ENCODE results near the gene RHOH.
A peak's percentile ranks its signal among the peaks of the same experiment; 100 is the strongest.
"Not testable (repeated sequence)": the region's sequence is repeated elsewhere in the genome, so short reads cannot be mapped to it uniquely, and the experiment has no call there.

RHOH gene

DNA sequence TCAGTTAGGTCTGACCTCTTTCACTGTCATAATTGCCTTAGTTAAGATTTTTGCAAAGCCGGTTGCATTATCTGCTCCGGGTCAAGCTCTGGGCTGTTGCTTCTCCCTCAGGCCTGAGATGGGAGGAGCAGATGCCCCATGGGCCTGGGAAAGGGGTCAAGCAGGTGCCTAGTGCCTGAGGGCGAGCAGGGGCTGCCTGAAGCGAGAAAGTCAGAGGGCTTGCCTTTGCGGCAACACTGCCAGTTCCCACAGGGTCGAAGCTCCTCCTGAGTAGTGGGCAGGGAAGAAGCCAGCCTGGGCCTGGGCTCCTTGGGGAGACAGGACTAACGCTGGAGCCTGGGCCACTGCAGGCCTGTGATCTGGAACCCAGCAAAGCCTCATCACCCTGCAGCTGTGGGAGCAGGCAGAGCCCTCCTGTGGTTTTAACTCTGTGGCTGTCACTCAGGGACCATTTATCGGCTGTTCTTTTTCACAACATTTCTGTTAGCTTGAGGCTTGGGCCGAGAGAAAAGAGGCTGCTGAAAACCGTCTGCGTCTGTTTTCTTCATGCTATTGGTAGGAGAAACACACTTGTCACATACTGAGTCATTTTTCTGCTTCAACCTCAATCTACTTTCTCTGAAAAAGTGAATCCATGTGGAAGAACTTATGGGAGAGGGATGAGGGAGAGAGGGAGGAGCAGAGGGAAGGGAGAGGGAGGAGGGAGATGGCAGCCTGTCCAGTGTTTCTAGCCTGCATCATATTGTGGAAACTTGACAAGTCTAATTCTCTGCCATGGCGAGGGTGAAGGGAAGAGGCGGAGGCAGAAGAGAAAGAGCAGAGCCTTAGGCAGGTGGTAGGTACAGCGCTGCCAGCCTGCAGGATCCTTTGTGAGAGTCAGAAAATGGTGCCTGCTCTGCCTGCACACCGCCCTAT, 68.4 kb downstream of the RHOH start:
- no peak for DNase-seq

DNA sequence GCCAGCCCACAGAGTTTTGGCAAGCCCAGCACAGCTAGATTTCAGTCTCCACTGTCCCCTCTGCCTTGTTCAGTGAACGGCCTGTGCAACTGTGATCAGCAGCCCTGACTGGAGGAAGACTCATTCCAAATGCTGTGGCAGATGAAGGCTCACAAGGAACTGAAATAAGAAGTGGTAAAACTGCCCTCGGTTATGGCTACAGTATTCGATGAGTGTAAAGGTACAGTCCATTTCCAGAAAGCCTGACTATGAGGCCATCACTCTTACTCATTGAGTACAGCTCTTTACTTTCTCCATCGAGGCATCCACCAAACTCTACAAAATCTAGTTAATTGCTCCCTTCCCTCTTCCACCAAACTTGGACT, 69.1 kb downstream of the RHOH start:
- DNase-seq, result no peak

DNA sequence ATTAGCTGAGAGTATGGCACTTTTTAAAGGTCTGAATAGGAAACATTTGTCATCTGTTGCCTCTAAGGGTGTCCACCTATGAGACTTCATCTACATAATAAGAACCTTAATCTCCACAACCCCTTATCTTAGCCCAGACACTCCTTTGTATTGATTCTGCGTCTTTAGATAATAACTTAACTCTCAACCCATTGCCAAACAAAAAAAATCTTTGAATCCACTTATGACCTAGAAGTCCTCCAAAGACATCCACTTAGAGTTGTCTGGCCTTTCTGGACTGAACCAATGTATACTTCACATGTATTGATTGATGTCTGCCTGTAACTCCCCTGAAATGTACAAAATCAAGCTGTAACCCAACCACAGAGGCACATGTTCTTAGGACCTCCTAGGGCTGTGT, 72.3 kb downstream of the RHOH start:
- no peak for DNase-seq

DNA sequence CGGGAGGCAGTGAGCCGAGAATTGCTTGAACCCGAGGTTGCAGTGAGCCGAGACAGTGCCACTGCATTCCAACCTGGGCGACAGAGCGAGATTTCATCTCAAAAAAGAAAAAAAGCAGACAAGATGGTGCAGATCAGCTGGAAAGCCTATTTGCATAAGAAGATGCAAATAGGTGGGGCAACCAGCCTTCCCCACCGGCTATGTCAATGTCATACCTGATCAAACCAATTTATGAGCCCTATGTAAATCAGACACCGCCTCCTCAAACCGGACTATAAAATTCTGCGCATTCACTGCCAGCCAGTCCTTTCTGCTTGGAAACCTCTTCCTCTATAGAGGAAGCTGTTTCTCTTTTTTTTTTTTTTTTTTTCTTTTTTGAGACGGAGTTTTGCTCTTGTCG, 73.8 kb downstream of the RHOH start:
- DNase-seq, result no peak

DNA sequence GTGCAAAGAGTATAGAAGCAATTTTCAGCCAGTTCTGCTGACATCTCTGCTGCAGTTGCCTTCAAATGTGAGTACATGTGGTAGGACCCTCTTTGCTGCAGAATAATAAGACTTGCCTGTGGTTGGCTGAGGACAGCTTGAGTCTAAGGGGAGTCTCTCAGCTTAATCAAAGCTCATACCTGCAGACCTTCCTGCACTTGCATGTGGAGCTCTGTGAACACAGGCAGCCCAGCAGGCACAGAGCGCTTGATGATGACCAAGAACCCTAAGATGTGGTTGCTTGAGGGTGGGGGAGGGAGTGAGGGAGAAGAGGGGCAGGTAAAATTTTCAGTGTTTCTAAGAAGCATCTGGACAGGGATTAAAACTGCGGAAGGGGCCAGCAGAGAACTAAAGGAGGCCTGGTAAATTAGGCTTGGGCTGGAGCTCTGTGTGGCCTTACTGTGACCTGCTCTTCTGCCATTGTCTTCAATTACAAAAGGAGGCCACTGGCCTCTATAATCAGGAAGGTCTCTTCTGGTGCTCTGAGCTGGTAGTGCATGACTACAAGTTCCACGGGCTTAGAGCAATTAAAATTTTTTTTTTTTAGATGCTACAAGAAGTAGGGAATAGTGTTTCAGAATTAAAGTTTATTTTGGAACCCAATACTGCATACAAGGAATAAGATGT, 78.4 kb downstream of the RHOH start:
- DNase-seq, result no peak

DNA sequence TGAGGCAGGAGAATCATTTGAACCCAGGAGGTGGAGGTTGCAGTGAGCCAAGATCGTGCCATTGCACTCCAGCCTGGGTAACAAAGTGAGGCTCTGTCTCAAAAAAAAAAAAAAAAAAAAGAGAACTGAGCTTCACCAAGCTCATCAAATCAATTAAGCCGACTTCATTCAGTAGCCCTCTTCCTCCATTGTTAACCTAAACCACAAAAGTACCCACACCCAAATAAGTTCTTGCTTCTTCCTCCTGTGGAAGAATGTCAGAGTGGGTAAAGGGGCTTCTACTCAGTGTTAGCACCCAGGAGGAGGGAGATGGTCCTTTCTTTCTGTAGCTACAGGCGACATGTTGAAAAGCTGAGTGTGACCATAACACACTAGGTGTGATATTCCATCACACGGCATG, 79.7 kb downstream of the RHOH start:
- DNase-seq, result no peak

DNA sequence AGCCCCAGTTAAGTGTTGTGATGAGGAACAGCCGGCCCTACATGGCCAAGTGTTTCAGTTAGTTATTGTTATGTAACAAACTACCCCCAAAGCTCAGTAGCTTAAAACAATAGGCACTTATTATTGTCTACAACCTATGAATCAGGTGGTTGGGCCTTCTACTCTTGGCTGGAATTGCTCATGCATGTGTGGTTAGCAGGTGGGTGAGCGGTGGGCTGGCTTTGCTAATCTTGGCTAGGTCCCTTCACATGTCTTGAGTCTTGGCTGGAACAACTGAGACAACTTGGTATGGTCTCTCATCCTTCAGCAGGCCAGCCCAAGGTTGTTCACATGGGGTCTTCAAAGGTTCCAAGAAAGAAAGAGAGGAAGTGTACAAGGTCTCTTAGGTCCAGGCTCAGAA, 83.8 kb downstream of the RHOH start:
- peak; percentile 56 for DNase-seq

DNA sequence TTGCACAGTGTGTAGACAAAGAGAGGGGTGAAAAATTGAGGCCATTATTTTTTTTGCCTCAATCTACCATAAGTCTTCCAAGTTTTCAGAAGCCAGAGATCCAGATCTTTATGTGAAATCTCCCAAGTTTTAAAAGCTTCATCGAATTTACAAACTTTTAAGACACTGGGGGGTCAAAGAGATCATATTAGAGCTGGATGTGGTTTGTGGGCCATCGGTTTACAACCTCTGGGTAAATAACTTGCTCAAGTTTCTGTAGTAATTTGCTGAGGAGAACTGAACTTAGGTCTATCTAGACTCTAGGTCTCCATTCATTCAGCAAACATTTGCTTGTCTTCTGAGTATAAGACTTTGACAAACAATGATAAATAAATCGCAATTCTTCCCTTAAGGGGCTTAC, 84.3 kb downstream of the RHOH start:
- no peak for DNase-seq

DNA sequence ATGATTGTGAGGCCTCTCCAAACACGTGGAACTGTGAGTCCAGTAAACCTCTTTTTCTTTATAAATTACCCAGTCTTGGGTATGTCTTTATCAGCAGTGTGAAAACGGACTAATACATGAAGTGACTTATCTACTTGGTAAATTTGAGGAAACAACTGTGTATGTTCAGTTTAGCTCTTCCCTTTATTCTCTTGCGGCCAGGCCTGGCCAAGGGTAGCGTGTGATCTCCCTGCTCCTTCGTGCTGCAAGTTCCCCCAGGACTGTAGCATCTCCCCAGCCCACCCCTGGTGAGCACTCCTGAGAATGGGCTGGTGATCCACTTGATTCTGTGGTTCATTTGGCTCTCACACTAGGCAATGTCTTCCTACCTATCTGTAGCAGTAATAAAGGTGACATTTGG, 85.1 kb downstream of the RHOH start:
- DNase-seq, result no peak

DNA sequence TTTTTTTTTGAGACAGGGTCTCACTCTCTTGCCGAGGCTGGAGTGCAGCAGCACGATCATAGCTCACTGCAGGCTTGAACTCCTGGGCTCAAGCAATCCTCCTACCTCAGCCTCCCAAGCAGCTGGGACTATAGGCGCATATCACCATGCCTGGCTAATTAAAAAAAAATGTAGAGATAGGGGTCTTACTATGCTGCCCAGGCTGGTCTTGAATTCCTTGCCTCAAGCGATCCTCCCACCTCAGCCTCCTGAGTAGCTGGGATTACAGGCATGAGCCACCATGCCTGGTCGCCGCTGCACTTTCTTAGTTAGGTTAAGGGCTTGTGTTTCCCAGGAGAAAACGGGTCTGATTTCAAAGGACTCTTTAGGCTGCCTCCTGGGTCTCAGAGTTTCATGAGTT, 86.0 kb downstream of the RHOH start:
- not testable (repeated sequence) for DNase-seq

DNA sequence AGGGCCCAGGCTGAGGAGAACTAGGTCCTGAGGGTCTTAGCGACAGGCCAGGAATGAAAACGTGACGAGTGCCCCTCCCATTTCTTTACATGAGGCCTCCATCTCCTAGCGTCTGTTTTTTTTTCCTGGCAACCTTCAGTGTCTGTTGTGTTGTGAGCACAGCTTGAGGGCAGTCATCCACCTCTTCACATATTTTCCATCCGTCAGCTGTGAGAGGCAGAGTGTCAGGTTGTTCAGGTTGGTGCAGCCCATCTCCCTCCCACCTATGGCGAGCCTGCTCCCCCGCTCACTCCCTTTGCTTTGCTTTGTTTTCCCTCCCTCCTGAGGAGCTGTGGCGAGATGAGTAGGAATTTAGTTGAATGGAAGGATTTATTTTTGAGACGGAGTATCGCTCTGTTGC, 86.6 kb downstream of the RHOH start:
- DNase-seq, result peak; percentile 53

DNA sequence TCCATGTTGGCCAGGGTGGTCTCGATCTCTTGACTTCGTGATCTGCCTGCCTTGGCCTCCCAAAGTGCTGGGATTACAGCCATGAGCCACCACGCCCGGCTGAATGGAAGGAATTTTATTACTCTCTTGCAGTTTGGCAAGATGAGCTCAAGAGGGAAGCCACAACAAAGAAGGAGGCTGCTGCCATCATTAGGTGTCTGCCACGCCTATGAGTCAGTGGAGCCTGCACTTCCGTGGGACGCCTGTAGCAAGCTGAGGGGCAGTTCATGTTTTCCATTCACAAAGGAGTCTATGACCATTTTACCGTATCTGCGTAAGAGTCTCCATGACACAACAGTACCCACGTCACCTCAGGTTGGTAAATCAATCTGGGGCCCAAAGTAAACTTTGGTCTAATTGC, 87.1 kb downstream of the RHOH start:
- peak; percentile 90 for DNase-seq

DNA sequence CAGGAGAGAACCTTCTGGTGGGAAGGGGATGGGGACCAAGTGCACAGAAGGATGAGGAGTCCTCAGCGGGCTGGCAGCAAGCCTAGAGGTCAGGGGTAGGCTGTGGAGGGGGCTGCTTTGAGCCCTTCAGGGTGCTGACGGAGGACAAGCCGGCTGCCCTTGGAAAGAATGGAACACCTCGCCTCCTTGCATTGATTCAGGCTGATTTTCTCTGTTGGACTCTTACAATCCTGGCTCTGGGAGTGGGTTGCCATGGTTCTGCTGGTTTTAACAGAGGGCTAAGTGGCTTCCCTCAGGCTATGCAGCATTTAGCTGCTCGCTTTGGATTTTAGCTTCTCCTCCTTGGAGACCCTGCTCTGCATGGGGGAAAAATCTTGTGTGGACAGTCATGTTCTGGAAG, 88.9 kb downstream of the RHOH start:
- DNase-seq, result no peak

DNA sequence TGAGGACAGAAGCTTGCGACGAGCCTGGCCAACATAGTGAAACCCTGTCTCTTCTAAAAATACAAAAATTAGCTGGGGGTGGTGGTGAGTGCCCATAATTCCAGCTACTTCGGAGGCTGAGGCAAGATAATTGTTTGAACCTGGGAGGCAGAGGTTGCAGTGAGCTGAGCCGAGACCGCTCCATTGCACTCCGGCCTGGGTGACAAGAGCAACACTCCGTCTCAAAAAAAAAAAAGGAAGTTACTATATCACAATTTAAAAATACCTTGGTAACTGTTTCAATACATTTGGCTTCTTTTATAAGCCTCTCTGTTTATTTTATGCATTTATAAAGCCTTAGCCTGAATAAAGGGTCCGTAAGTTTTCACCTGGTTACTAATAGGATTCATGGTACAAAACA, 91.7 kb downstream of the RHOH start:
- DNase-seq, result no peak

DNA sequence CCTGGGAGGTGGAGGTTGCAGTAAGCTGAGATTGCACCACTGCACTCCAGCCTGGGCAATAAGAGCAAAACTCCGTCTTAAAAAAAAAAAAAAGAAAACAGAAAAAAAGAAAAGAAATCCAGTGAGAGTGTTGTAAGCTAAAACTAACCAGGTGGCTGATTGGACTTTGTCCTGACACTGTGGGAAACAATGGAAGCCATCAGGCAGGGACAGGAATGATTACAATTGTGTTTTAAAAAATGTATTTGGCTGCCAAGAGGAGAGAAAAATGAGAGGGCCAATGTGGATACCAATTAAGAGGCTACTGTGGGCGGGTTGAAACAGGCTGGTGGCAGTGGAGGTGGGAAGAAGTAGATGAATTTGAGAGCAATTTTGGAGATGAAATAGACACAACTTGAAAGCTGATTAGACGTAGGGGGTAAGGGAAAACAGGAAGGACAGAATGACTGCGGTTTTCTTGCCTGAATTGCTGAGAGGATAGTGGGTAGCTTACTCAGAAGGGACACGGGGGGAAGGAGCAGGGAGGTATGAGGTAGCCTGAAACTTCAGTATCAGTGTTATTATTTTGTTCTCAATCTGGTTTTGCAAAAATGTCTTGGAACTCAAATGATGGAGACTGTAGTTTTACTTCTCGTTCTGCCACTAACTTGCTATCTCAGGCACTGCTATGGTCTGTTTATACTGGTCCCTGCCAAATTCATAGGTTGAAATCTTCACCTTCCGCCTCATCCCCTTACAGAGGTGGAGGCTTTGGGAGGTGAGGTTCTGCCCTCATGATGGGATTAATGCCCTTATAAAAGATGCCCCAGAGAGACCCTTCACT, 92.7 kb downstream of the RHOH start:
- peak; percentile 42 for DNase-seq

DNA sequence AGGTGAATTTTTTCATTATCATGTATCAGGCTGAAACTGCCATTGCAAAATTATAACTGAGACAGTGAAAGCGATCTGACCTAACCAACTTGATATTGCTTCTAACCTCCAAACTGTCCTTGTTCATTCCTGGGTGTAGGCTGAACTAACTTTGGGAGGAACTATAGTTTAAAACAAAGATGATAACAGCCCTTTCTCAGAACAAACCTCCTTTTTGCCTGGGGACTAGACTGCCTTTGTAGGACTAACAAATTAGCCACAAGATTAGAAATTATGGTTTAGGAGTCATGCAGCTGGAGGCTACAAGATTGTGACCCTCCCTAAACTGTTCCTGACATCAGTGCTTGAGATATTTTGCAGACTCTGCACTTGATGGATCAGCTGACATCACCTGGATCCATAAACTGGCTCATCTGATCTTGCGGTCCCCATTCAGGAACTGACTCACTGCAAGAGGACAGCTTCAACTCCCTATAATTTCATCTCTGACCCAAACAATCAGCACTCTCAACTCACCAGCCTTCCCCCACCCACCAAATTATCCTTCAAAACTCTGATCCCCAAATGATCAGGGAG, 93.9 kb downstream of the RHOH start:
- DNase-seq, result not testable (repeated sequence)

DNA sequence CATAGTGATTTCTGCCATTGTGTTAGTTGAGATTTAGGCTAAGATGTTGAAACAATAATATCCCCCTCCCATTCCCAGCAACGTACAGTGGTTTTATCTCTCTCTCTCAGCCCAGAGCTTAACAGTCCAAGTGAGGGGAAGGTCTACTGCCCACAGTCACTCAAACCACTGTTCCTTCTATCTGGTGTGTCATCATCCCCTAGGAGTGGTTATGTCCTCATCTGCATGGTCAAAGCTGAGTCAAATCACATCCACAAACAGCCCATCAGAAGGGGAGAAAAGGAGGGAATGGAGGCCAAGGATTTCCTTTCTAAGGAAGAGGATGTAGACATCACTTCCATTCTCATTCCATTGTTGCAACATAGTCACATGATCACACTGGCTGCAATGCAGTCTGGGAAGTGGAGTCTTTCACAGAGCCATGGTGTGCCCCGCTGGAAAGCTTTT, 95.5 kb downstream of the RHOH start:
- DNase-seq, result no peak

DNA sequence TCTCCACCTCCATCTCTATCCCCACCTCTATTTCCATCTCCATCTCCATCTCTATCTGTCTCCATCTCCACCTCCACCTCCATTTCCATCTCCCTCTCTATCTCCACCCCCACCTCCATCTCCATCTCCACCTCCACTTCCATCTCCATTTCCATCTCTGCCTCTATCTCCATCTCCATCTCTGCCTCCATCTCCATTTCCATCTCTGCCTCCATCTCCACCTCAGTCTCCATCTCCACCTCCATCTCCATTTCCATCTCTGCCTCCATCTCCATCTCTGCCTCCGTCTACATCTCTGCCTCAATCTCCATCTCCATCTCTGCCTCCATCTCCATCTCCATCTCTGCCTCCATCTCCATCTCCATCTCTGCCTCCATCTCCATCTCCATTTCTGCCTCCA, 97.5 kb downstream of the RHOH start:
- DNase-seq, result no peak

DNA sequence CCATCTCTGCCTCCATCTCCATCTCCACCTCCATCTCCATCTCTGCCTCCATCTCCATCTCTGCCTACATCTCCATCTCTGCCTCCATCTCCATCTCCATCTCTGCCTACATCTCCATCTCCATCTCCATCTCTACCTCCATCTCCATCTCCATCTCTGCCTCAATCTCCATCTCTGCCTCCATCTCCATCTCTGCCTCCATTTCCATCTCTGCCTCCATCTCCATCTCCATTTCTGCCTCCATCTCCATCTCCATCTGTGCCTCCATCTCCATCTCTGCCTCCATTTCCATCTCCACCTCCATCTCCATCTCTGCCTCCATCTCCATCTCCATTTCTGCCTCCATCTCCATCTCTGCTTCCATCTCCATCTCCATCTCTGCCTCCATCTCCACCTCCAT, 98.2 kb downstream of the RHOH start:
- not testable (repeated sequence) for DNase-seq

DNA sequence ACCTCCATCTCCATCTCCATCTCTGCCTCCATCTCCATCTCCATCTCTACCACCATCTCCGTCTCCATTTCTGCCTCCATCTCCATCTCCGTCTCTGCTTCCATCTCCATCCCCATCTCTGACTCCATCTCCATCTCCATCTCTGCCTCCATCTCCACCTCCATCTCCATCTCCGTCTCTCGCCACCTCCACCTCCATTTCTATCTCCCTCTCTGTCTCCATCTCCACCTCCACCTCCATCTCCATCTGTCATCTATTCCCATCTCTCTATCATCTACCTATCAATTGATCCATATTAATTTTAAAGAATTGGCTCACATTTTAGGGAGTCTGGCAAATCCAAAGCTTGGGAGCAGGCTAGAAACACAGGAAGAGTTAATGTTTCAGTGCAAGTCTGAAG, 98.7 kb downstream of the RHOH start:
- no peak for DNase-seq
